ENCODE results near the gene MIER2. TPM values are rescaled to one million over a fixed set of nuclear protein-coding genes. Genes with fewer than 3 reads are reported as not detected.
"Not testable (repeated sequence)": the region's sequence is repeated elsewhere in the genome, so short reads cannot be mapped to it uniquely, and the experiment has no call there.

The MIER2 gene
- total RNA-seq, 2 donors from 2014 or later: 17.3 to 19.1 TPM

DNA sequence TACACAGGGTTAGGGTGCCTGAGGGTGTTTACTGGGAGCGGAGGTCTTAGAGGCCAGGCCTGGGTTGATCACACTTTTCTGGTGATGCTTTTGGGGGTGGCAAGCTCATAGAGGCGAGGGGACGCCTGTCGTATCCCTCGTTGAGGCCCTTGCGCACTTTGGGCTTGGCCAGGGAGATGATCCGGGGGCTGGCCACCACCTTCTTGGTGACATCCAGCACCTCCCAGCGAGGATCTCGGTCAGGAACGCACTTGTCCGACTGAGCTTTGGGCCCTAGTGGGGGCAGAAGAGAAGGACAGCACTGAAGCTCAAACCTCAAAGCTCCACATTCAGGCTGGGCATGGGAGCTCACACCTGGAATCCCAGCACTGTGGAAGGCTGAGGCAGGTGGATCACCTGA is 17.6 kb upstream of the MIER2 start:
- intact Hi-C loops (cut with DNase I): no loop called here
- Histone ChIP-seq H3K4me1 (no peaks in the 10 kb centered on the region), H3K27me3 (no peaks in the 10 kb centered on the region), H3K36me3 (no peaks in the 10 kb centered on the region), H3K9me3 (no peaks in the 10 kb centered on the region), H3K4me3 (no peak overlapping the region), H3K27ac (no peak overlapping the region), H3K9ac (ENCODE audit: low read depth in 2 of 2, low read length in 2 of 2) (no peak overlapping the region)
- TF ChIP-seq, protein P1, sequence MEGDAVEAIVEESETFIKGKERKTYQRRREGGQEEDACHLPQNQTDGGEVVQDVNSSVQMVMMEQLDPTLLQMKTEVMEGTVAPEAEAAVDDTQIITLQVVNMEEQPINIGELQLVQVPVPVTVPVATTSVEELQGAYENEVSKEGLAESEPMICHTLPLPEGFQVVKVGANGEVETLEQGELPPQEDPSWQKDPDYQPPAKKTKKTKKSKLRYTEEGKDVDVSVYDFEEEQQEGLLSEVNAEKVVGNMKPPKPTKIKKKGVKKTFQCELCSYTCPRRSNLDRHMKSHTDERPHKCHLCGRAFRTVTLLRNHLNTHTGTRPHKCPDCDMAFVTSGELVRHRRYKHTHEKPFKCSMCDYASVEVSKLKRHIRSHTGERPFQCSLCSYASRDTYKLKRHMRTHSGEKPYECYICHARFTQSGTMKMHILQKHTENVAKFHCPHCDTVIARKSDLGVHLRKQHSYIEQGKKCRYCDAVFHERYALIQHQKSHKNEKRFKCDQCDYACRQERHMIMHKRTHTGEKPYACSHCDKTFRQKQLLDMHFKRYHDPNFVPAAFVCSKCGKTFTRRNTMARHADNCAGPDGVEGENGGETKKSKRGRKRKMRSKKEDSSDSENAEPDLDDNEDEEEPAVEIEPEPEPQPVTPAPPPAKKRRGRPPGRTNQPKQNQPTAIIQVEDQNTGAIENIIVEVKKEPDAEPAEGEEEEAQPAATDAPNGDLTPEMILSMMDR (IDR thresholded peaks at IDR 0.05): no peak
- no peak for DNase-seq

DNA sequence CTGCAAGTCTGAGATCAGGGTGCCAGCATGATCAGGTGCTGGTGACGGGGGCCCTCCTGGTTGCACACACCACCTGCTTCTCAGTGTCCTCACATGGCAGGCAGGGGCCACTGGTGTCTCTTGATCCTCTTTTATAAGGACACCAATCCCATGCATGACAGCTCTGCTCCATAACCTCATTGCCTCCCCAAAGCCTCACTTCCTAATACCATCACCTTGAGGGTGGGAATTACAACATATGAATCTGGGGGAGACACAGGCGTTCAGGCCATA is 15.0 kb upstream of the MIER2 start:
- TF ChIP-seq, protein P1 (IDR thresholded peaks at IDR 0.05): no peak

DNA sequence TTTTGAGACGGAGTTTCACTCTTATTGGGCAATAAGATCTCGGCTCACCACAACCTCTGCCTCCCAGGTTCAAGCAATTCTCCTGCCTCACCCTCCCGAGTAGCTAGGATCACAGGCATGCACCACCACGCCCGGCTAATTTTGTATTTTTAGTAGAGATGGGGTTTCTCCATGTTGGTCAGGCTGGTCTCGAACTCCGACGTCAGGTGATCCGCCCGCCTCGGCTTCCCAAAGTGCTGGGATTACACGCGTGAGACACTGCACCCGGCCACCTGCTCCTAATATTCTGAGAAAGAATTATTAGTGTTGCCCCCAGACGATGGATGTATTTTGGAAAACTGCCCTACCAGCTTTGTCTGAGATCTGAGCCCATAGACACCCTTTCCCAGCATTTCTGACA is 10.9 kb upstream of the MIER2 start:
- H3K27ac ChIP-seq; H3K36me3 ChIP-seq; H3K9ac ChIP-seq (ENCODE audit: low read depth in 2 of 2, low read length in 2 of 2); H3K4me3 ChIP-seq; intact Hi-C loops (cut with DNase I); DNase-seq; H3K27me3 ChIP-seq; H3K4me1 ChIP-seq; H3K9me3 ChIP-seq: not testable (repeated sequence)

More for the DNA sequence above, 15.0 kb upstream of the MIER2 start:
- no peaks in the 10 kb centered on the region for H3K27me3 ChIP-seq
- intact Hi-C loops (cut with DNase I): no loop called here
- no peaks in the 10 kb centered on the region for H3K9me3 ChIP-seq
- no peak overlapping the region for H3K9ac ChIP-seq (ENCODE audit: low read depth in 2 of 2, low read length in 2 of 2)
- no peak overlapping the region for H3K4me3 ChIP-seq
- no peaks in the 10 kb centered on the region for H3K36me3 ChIP-seq
- no peaks in the 10 kb centered on the region for H3K4me1 ChIP-seq
- DNase-seq: no peak
- H3K27ac ChIP-seq: no peak overlapping the region

DNA sequence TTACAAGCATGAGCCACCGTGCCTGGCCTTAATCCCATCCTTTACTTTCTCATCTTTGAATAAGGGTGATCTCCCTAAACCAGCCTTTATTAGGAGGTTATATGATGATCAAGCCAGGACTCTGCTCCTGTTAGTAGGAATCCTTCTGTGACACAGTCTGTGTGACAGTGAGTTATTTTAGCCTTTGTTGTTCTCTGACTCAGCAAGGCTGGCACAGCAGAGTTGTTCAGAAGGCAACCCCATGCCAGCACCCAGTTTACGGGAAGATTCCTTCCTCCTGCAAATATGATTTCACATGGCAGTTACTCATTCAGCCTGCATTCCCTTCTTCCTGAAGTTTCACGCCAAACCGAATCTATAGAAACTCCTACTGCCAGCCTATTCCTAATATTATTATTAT is 10.5 kb upstream of the MIER2 start:
- TF ChIP-seq, protein P1 (IDR thresholded peaks at IDR 0.05): no peak
- H3K4me3 ChIP-seq: no peak overlapping the region
- no peak overlapping the region for H3K27ac ChIP-seq
- no peak overlapping the region for H3K9ac ChIP-seq (ENCODE audit: low read depth in 2 of 2, low read length in 2 of 2)
- DNase-seq: no peak
- no peaks in the 10 kb centered on the region for H3K4me1 ChIP-seq
- H3K27me3 ChIP-seq: no peaks in the 10 kb centered on the region
- intact Hi-C loops (cut with DNase I): no loop called here
- no peaks in the 10 kb centered on the region for H3K9me3 ChIP-seq
- H3K36me3 ChIP-seq: no peaks in the 10 kb centered on the region

DNA sequence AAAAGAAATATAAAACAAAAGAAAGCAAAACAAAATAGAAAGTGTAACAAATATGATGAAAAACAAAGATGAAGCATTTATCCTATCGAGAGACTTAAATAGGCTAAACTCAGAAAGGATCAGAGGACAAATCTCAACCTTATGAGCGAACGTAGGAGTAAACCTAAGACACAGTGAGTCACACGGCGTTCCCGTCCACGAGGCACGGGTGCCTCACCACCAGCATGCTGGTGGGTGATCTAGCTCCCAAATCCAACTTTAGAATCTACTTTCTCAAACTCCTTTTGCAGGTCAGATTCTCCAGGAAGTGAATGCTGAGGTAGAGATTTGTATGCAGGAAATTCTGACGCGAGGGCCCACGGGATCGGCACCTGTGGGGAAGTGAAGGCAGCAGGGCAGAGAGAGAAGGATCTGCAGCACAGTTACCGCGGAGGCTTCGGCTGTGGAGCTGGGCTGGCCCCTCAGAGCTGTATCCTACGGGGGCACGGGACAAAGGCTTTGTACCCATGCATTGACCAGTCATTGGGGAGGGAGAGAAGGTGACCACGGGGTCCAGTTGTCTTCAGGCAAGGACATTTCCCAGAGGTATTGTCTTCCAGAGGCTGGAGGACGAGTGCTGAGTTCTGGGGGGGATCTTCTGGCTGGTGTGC is 7.5 kb upstream of the MIER2 start:
- Histone ChIP-seq H3K9ac (ENCODE audit: low read depth in 2 of 2, low read length in 2 of 2) (no peak overlapping the region), H3K4me3 (no peak overlapping the region), H3K36me3 (no peaks in the 10 kb centered on the region), H3K27ac (no peak overlapping the region), H3K9me3 (no peaks in the 10 kb centered on the region), H3K27me3 (no peaks in the 10 kb centered on the region), H3K4me1 (no peaks in the 10 kb centered on the region)
- TF ChIP-seq, protein P1 (IDR thresholded peaks at IDR 0.05): no peak
- intact Hi-C loops (cut with DNase I): no loop called here
- no peak for DNase-seq

DNA sequence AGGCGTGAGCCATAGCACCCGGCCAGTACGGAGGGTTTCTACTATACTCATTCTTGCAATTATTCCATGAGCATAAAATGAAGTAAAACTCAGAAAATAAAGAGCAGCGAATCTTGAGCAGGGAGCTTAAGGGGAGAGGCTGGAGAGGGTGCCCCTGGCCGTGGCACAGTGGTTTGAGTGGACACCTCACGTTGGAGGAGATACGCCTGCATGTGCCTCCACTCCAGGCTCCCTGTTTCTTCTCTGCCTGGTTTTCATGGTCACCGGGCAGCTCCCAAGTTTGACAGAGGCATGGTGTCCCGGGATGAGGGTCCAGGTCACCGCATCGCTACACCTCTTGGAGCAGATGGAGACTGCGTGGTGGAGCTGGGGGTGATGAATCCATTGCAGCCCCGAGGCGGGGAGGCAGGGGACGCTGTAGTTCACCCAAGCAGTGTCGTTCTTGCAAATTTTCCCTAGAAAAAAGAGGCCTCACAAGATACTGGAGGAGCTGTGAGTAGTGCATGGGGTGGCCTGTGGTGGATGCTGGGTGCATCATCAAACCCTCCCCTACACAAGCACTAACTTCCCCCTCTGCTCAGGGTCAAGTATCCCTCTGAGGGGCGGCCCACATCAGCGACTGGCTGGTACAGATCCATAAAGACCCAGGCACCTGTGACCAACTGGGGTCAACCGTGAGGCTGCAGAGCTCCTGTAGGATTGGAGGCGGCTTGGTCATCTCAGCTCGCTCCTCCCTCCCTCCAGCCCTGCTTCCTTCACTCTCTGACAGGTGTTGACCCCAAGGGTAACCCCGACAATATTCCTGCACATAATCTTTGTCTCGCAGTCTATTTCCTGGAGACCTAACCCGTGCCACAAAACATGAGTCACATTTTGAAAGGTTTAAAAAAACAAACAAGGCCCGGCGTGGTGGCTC is 3.6 kb upstream of the MIER2 start:
- H3K9ac ChIP-seq (ENCODE audit: low read depth in 2 of 2, low read length in 2 of 2): no peak overlapping the region
- H3K36me3 ChIP-seq: no peaks in the 10 kb centered on the region
- no peak for DNase-seq
- no peak overlapping the region for H3K4me3 ChIP-seq
- H3K9me3 ChIP-seq: no peaks in the 10 kb centered on the region
- H3K4me1 ChIP-seq: peaks cover 3% of the 10 kb centered on the region
- TF ChIP-seq, protein P1 (IDR thresholded peaks at IDR 0.05): no peak
- intact Hi-C loops (cut with DNase I): no loop called here
- no peak overlapping the region for H3K27ac ChIP-seq
- no peaks in the 10 kb centered on the region for H3K27me3 ChIP-seq
